K562 (cell line): ENCODE measurements around the gene NAGLU.
"Not testable (repeated sequence)": the region's sequence is repeated elsewhere in the genome, so short reads cannot be mapped to it uniquely, and the experiment has no call there.

Experiments
- BCOR ChIP-seq: fragments of 450-650 bp; IDR thresholded peaks from 2 replicates; pipeline ENCODE4 v1.6.1; 2016
- TAF1 ChIP-seq: IDR thresholded peaks from 2 replicates; pipeline ENCODE4 v1.6.1; 2011; ENCODE audit warnings: mild to moderate bottlenecking, low read length, moderate library complexity; ENCODE audit not compliant: insufficient read depth, control insufficient read depth, severe bottlenecking; ENCODE audit errors: extremely low read depth
- TF ChIP-seq, protein P1 (sequence below), 3 experiments: IDR thresholded peaks in 2 of 3; conservative IDR thresholded peaks in 1 of 3; 2 replicates each; pipeline ENCODE4 v1.5.1; 2011 to 2012; ENCODE audit warnings: low read length in 3 of 3, mild to moderate bottlenecking in 3 of 3, control low read depth in 2 of 3, improper control_type of control experiment in 1 of 3, inconsistent platforms in 1 of 3, low read depth in 1 of 3, mixed read lengths in 1 of 3, moderate library complexity in 1 of 3; ENCODE audit not compliant: insufficient read depth in 2 of 3
- TF ChIP-seq, protein P2 (sequence below): sonication (generic); formaldehyde crosslinking; IDR thresholded peaks from 2 replicates; pipeline ENCODE4 v1.8.1; 2023; ENCODE audit warnings: missing genetic modification reagents, mild to moderate bottlenecking, borderline replicate concordance
- TF ChIP-seq, protein P3 (sequence below): fragments of 450-650 bp; IDR thresholded peaks from 2 replicates; pipeline ENCODE4 v1.6.1; 2016; ENCODE audit warnings: missing biosample characterization, missing genetic modification characterization

GRCh38 chr17:42545755-42546505 is 9.9 kb downstream of the NAGLU start:
- not testable (repeated sequence) for TF ChIP-seq TAF1, BCOR
- TF ChIP-seq, protein P1, sequence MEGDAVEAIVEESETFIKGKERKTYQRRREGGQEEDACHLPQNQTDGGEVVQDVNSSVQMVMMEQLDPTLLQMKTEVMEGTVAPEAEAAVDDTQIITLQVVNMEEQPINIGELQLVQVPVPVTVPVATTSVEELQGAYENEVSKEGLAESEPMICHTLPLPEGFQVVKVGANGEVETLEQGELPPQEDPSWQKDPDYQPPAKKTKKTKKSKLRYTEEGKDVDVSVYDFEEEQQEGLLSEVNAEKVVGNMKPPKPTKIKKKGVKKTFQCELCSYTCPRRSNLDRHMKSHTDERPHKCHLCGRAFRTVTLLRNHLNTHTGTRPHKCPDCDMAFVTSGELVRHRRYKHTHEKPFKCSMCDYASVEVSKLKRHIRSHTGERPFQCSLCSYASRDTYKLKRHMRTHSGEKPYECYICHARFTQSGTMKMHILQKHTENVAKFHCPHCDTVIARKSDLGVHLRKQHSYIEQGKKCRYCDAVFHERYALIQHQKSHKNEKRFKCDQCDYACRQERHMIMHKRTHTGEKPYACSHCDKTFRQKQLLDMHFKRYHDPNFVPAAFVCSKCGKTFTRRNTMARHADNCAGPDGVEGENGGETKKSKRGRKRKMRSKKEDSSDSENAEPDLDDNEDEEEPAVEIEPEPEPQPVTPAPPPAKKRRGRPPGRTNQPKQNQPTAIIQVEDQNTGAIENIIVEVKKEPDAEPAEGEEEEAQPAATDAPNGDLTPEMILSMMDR (IDR thresholded peaks at IDR 0.05 in 2 of 3, conservative IDR thresholded peaks at IDR 0.05 in 1 of 3; ENCODE audit: insufficient read depth in 2 of 3, low read depth in 1 of 3, low read length in 3 of 3) = not testable (repeated sequence)
- TF ChIP-seq, protein P2, sequence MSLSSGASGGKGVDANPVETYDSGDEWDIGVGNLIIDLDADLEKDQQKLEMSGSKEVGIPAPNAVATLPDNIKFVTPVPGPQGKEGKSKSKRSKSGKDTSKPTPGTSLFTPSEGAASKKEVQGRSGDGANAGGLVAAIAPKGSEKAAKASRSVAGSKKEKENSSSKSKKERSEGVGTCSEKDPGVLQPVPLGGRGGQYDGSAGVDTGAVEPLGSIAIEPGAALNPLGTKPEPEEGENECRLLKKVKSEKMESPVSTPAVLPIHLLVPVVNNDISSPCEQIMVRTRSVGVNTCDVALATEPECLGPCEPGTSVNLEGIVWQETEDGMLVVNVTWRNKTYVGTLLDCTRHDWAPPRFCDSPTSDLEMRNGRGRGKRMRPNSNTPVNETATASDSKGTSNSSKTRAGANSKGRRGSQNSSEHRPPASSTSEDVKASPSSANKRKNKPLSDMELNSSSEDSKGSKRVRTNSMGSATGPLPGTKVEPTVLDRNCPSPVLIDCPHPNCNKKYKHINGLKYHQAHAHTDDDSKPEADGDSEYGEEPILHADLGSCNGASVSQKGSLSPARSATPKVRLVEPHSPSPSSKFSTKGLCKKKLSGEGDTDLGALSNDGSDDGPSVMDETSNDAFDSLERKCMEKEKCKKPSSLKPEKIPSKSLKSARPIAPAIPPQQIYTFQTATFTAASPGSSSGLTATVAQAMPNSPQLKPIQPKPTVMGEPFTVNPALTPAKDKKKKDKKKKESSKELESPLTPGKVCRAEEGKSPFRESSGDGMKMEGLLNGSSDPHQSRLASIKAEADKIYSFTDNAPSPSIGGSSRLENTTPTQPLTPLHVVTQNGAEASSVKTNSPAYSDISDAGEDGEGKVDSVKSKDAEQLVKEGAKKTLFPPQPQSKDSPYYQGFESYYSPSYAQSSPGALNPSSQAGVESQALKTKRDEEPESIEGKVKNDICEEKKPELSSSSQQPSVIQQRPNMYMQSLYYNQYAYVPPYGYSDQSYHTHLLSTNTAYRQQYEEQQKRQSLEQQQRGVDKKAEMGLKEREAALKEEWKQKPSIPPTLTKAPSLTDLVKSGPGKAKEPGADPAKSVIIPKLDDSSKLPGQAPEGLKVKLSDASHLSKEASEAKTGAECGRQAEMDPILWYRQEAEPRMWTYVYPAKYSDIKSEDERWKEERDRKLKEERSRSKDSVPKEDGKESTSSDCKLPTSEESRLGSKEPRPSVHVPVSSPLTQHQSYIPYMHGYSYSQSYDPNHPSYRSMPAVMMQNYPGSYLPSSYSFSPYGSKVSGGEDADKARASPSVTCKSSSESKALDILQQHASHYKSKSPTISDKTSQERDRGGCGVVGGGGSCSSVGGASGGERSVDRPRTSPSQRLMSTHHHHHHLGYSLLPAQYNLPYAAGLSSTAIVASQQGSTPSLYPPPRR (CRISPR knock-in tag) = not testable (repeated sequence)
- TF ChIP-seq, protein P3, sequence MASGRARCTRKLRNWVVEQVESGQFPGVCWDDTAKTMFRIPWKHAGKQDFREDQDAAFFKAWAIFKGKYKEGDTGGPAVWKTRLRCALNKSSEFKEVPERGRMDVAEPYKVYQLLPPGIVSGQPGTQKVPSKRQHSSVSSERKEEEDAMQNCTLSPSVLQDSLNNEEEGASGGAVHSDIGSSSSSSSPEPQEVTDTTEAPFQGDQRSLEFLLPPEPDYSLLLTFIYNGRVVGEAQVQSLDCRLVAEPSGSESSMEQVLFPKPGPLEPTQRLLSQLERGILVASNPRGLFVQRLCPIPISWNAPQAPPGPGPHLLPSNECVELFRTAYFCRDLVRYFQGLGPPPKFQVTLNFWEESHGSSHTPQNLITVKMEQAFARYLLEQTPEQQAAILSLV (tag) = not testable (repeated sequence)
